HCT116 (cell line): Measurements from ENCODE around the gene GNAS. TPM values are rescaled to one million over a fixed set of nuclear protein-coding genes. Genes with fewer than 3 reads are reported as not detected.

Experiments used
- ATAC-seq: fragments of 200-7000 bp; cut with Tn5 transposase; 2 replicates; pipeline ENCODE4 v1.9.1; 2020; ENCODE audit warnings: mild to moderate bottlenecking, moderate library complexity
- BruUV-seq: library from RNA; stranded (reverse); fragments of 400-500 nt; replicated peaks from 2 replicates; lab custom pipeline; 2021; lab: Mats Ljungman, UMichigan
- CTCF ChIA-PET: fragments of 300-600 bp; sonication (Branson Sonifier 250); formaldehyde crosslinking; loops from one replicate; lab custom pipeline; 2021; ENCODE audit warnings: antibody characterized with exemption; lab: Charles Lee
- POLR2A ChIA-PET: fragments of 300-600, 350-600 bp; sonication (Branson Sonifier 250); formaldehyde crosslinking; loops from one replicate; lab custom pipeline; 2021; ENCODE audit warnings: antibody characterized with exemption; lab: Charles Lee
- RAD21 ChIA-PET, 2 experiments: fragments of 300-600 bp; sonication (Branson Sonifier 250); formaldehyde crosslinking; loops; one replicate each; lab custom pipeline; 2023; ENCODE audit warnings: low total read pairs in 2 of 2; ENCODE audit not compliant: uncharacterized antibody in 2 of 2, unreplicated experiment in 2 of 2, low non-redundant PET in 1 of 2; lab: Charles Lee
- DNase-seq: peaks from one replicate; pipeline ENCODE4 v3.0.0-alpha.2; 2010; ENCODE audit warnings: low read depth, low spot score
- H2AFZ ChIP-seq: fragments of 200-600 bp; shearing (Covaris generic), sonication (generic); 2 replicates; pipeline ENCODE4 v1.6.1; 2017; ENCODE audit warnings: low read depth, mixed run types, mixed read lengths, antibody characterized with exemption, low read length; ENCODE audit not compliant: poor library complexity, severe bottlenecking
- H3K27ac ChIP-seq: 2 replicates; pipeline ENCODE4 v1.5.1; 2012; ENCODE audit warnings: low read depth, low read length
- H3K27me3 ChIP-seq: fragments of 200-600 bp; sonication (generic); 2 replicates; pipeline ENCODE4 v1.6.1; 2016; ENCODE audit warnings: mixed run types, low read length, mixed read lengths; ENCODE audit not compliant: insufficient read depth
- H3K36me3 ChIP-seq, 2 experiments: fragments of 200-500 bp in 1 of 2; fragments of 200-600 bp in 1 of 2; sonication (Bioruptor generic) in 1 of 2; sonication (generic) in 1 of 2; 2 replicates each; pipeline versions ENCODE4 v1.5.1 to v1.6.1; 2014 to 2016; ENCODE audit warnings: low read length in 2 of 2, inconsistent platforms in 1 of 2, mixed read lengths in 1 of 2, mixed run types in 1 of 2; ENCODE audit not compliant: insufficient read depth in 2 of 2, control insufficient read depth in 1 of 2
- H3K4me1 ChIP-seq, 2 experiments: fragments of 200-600 bp in 1 of 2; sonication (generic) in 1 of 2; 2 replicates each; pipeline versions ENCODE4 v1.5.1 to v1.6.1; 2012 to 2017; ENCODE audit warnings: low read length in 2 of 2, inconsistent platforms in 1 of 2, mild to moderate bottlenecking in 1 of 2, mixed read lengths in 1 of 2, mixed run types in 1 of 2, moderate library complexity in 1 of 2; ENCODE audit not compliant: insufficient read depth in 2 of 2, control insufficient read depth in 1 of 2
- H3K4me2 ChIP-seq: fragments of 200-600 bp; sonication (generic); 2 replicates; pipeline ENCODE4 v1.6.1; 2017; ENCODE audit warnings: mixed run types, low read length, mixed read lengths
- H3K4me3 ChIP-seq, 2 experiments: fragments of 200-600 bp in 1 of 2; sonication (generic) in 1 of 2; replicated peaks in 1 of 2; 2 replicates each; pipeline ENCODE4 v1.5.1; 2011 to 2016; ENCODE audit warnings: low read length in 2 of 2, control low read depth in 1 of 2, low read depth in 1 of 2, mild to moderate bottlenecking in 1 of 2, mixed read lengths in 1 of 2, mixed run types in 1 of 2
- H3K79me2 ChIP-seq: fragments of 200-600 bp; sonication (generic); 2 replicates; pipeline ENCODE4 v1.6.1; 2017; ENCODE audit warnings: mild to moderate bottlenecking, mixed run types, low read length, moderate library complexity, mixed read lengths; ENCODE audit not compliant: insufficient read depth
- H3K9ac ChIP-seq: fragments of 200-600 bp; sonication (generic); 2 replicates; pipeline ENCODE4 v1.6.1; 2016; ENCODE audit warnings: low read length, mixed read lengths
- H3K9me2 ChIP-seq: fragments of 200-600 bp; sonication (generic), shearing (Covaris generic); 2 replicates; pipeline ENCODE4 v1.6.1; 2017; ENCODE audit warnings: mixed run types, mild to moderate bottlenecking, moderate library complexity; ENCODE audit not compliant: insufficient read depth
- H3K9me3 ChIP-seq, 2 experiments: fragments of 200-500 bp in 1 of 2; fragments of 200-600 bp in 1 of 2; sonication (Bioruptor generic) in 1 of 2; sonication (generic) in 1 of 2; 2 replicates each; pipeline ENCODE4 v1.6.1; 2014 to 2017; ENCODE audit warnings: low read length in 2 of 2, mixed read lengths in 2 of 2, inconsistent platforms in 1 of 2, low read depth in 1 of 2, mild to moderate bottlenecking in 1 of 2, mixed run types in 1 of 2, moderate library complexity in 1 of 2; ENCODE audit not compliant: control insufficient read depth in 1 of 2, insufficient read depth in 1 of 2
- H4K20me1 ChIP-seq: fragments of 200-600 bp; sonication (generic), shearing (Covaris generic); 2 replicates; pipeline ENCODE4 v1.6.1; 2017; ENCODE audit warnings: mixed run types, mild to moderate bottlenecking, moderate library complexity; ENCODE audit not compliant: insufficient read depth
- CBX3 ChIP-seq: IDR thresholded peaks from 2 replicates; pipeline ENCODE4 v1.6.1; 2012; ENCODE audit warnings: low read depth
- CEBPB ChIP-seq: IDR thresholded peaks from 2 replicates; pipeline ENCODE4 v1.6.1; 2012; ENCODE audit warnings: low read depth
- EGR1 ChIP-seq: IDR thresholded peaks from 2 replicates; pipeline ENCODE4 v1.6.1; 2012; ENCODE audit warnings: low read depth
- ELF1 ChIP-seq: IDR thresholded peaks from 2 replicates; pipeline ENCODE4 v1.6.1; 2012; ENCODE audit warnings: low read depth, borderline replicate concordance
- JUND ChIP-seq: IDR thresholded peaks from 2 replicates; pipeline ENCODE4 v1.6.1; 2012
- MAX ChIP-seq: IDR thresholded peaks from 2 replicates; pipeline ENCODE4 v1.6.1; 2012
- POLR2A ChIP-seq: IDR thresholded peaks from 2 replicates; pipeline ENCODE4 v1.7.0; 2011; ENCODE audit warnings: borderline replicate concordance; ENCODE audit not compliant: insufficient read depth, insufficient read length; ENCODE audit errors: extremely low read depth
- SIN3A ChIP-seq: IDR thresholded peaks from 2 replicates; pipeline ENCODE4 v1.6.1; 2012; ENCODE audit warnings: low read depth
- SP1 ChIP-seq: IDR thresholded peaks from 2 replicates; pipeline ENCODE4 v1.6.1; 2012; ENCODE audit warnings: low read depth
- TCF7L2 ChIP-seq: IDR thresholded peaks from 2 replicates; pipeline ENCODE4 v1.7.0; 2011; ENCODE audit warnings: borderline replicate concordance, inconsistent platforms; ENCODE audit not compliant: insufficient read depth, insufficient read length; ENCODE audit errors: extremely low read depth
- ZNF274 ChIP-seq: fragments of 200-500 bp; sonication (Bioruptor generic); IDR thresholded peaks from 2 replicates; pipeline ENCODE4 v1.6.1; 2014; ENCODE audit warnings: mild to moderate bottlenecking, low read depth, low read length, inconsistent platforms
- intact Hi-C: fragments of 100-400 bp; cut with micrococcal nuclease; formaldehyde crosslinking; loops from 2 replicates; pipeline ENCODE4 v1.10.0; 2022
- total RNA-seq: library from RNA; stranded (reverse); gene quantifications from one replicate; pipeline ENCODE4 v1.2.1, GENCODE V29; 2021; ENCODE audit not compliant: unreplicated experiment
- TF ChIP-seq, protein P1 (sequence below): IDR thresholded peaks from 2 replicates; pipeline ENCODE4 v1.6.1; 2012; ENCODE audit warnings: low read depth
- TF ChIP-seq, protein P2 (sequence below): IDR thresholded peaks from 2 replicates; pipeline ENCODE4 v1.6.1; 2012
- TF ChIP-seq, protein P3 (sequence below), 3 experiments: fragments of 200-600 bp in 1 of 3; sonication (generic) in 1 of 3; IDR thresholded peaks in 2 of 3; conservative IDR thresholded peaks in 1 of 3; 2 replicates each; pipeline ENCODE4 v1.5.1; 2012 to 2017; ENCODE audit warnings: low read depth in 2 of 3, low read length in 2 of 3, antibody characterized with exemption in 1 of 3, borderline replicate concordance in 1 of 3, control low read depth in 1 of 3, mild to moderate bottlenecking in 1 of 3, mixed read lengths in 1 of 3, mixed run types in 1 of 3, moderate library complexity in 1 of 3; ENCODE audit not compliant: insufficient read depth in 1 of 3

Gene GNAS
- total RNA-seq, 1 experiment from 2014 or later = 699 TPM

DNA sequence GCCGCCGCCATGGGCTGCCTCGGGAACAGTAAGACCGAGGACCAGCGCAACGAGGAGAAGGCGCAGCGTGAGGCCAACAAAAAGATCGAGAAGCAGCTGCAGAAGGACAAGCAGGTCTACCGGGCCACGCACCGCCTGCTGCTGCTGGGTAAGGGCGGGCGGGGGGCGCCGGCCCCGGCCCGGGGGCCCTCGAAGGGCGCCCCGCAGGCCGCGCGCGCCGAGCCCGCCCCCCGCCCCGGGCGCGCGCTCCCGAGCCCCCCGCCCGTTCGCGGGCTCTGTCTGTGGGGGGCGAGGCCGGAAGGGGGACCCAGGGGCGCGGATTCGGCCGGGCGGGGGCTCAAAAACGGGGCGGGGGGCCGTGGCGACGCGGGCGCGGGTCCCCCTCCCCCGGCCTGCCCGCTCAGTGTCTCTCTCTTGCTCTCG is 39.2 kb downstream of the GNAS start:
- Histone ChIP-seq H3K4me2 (peak overlapping the region; percentile 89), H3K9me2 (no peaks in the 10 kb centered on the region), H3K27me3 (no peaks in the 10 kb centered on the region), H2AFZ (no peak overlapping the region), H3K79me2 (peaks cover 61% of the 10 kb centered on the region), H3K4me3 (peak overlapping the region; percentile 67 to 85), H3K27ac (peak overlapping the region; percentile 85), H3K36me3 (peaks cover 5 to 12% of the 10 kb centered on the region in 2 experiments; a peak in 2 of 4 replicates), H4K20me1 (peaks cover 12% of the 10 kb centered on the region; the same call in 1 of the 2 replicates), H3K9ac (peak overlapping the region; percentile 93)
- no TSS peak for BruUV-seq
- ChIA-PET POLR2A (interaction anchor here (0.9 kb wide), 1 partner anchor 117 kb away, joined by 3 read pairs; no protein-coding TSS in a partner anchor), CTCF (no interaction called here), RAD21 (no interaction called here)
- no peak for DNase-seq
- no peak for TF ChIP-seq SP1
- no peak for TF ChIP-seq JUND
- TF ChIP-seq POLR2A = no peak
- TF ChIP-seq MAX = no peak
- no peak for TF ChIP-seq CEBPB
- no peak for TF ChIP-seq EGR1
- TF ChIP-seq CBX3 = no peak
- TF ChIP-seq, protein P1, sequence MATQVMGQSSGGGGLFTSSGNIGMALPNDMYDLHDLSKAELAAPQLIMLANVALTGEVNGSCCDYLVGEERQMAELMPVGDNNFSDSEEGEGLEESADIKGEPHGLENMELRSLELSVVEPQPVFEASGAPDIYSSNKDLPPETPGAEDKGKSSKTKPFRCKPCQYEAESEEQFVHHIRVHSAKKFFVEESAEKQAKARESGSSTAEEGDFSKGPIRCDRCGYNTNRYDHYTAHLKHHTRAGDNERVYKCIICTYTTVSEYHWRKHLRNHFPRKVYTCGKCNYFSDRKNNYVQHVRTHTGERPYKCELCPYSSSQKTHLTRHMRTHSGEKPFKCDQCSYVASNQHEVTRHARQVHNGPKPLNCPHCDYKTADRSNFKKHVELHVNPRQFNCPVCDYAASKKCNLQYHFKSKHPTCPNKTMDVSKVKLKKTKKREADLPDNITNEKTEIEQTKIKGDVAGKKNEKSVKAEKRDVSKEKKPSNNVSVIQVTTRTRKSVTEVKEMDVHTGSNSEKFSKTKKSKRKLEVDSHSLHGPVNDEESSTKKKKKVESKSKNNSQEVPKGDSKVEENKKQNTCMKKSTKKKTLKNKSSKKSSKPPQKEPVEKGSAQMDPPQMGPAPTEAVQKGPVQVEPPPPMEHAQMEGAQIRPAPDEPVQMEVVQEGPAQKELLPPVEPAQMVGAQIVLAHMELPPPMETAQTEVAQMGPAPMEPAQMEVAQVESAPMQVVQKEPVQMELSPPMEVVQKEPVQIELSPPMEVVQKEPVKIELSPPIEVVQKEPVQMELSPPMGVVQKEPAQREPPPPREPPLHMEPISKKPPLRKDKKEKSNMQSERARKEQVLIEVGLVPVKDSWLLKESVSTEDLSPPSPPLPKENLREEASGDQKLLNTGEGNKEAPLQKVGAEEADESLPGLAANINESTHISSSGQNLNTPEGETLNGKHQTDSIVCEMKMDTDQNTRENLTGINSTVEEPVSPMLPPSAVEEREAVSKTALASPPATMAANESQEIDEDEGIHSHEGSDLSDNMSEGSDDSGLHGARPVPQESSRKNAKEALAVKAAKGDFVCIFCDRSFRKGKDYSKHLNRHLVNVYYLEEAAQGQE = no peak
- no peak for TF ChIP-seq SIN3A
- TF ChIP-seq, protein P2, sequence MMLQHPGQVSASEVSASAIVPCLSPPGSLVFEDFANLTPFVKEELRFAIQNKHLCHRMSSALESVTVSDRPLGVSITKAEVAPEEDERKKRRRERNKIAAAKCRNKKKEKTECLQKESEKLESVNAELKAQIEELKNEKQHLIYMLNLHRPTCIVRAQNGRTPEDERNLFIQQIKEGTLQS = no peak
- TF ChIP-seq, protein P3, sequence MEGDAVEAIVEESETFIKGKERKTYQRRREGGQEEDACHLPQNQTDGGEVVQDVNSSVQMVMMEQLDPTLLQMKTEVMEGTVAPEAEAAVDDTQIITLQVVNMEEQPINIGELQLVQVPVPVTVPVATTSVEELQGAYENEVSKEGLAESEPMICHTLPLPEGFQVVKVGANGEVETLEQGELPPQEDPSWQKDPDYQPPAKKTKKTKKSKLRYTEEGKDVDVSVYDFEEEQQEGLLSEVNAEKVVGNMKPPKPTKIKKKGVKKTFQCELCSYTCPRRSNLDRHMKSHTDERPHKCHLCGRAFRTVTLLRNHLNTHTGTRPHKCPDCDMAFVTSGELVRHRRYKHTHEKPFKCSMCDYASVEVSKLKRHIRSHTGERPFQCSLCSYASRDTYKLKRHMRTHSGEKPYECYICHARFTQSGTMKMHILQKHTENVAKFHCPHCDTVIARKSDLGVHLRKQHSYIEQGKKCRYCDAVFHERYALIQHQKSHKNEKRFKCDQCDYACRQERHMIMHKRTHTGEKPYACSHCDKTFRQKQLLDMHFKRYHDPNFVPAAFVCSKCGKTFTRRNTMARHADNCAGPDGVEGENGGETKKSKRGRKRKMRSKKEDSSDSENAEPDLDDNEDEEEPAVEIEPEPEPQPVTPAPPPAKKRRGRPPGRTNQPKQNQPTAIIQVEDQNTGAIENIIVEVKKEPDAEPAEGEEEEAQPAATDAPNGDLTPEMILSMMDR (IDR thresholded peaks at IDR 0.05 in 2 of 3, conservative IDR thresholded peaks at IDR 0.05 in 1 of 3; ENCODE audit: borderline replicate concordance in 1 of 3, insufficient read depth in 1 of 3, low read depth in 2 of 3, low read length in 2 of 3) = no peak
- TF ChIP-seq TCF7L2 = no peak
- TF ChIP-seq ELF1 = no peak
- no peak for TF ChIP-seq ZNF274
- TF ChIP-seq, all 23 proteins: peak for 0
- no peaks in the 10 kb centered on the region for H3K9me3 ChIP-seq
- ATAC-seq = no peak; the same call in 1 of the 2 replicates
- peaks cover 14 to 26% of the 10 kb centered on the region in 2 experiments for H3K4me1 ChIP-seq
- intact Hi-C loops = loop anchor here (10.0 kb wide), 1 partner anchor 143 kb away; the partner anchor contains the start of gene ATP5F1E
